Neural cell (in vitro differentiated cells): ENCODE results near the gene KLF13. TPM values are rescaled to one million over a fixed set of nuclear protein-coding genes. Genes with fewer than 3 reads are reported as not detected.

Source experiments
- H2AFZ ChIP-seq: fragments of 200-600, 300-800 bp; sonication (generic), shearing (Covaris generic); 2 replicates; pipeline ENCODE4 v1.6.0; 2014; ENCODE audit warnings: low read depth, mild to moderate bottlenecking, antibody characterized with exemption, low read length, moderate library complexity
- H3F3A ChIP-seq: fragments of 200-600 bp; shearing (Covaris generic); 2 replicates; pipeline ENCODE4 v1.6.1; 2016; ENCODE audit warnings: mild to moderate bottlenecking, moderate library complexity, mixed read lengths, antibody characterized with exemption, low read length; ENCODE audit not compliant: insufficient read depth, poor library complexity, severe bottlenecking
- H3K27ac ChIP-seq: fragments of 200-600, 300-800 bp; sonication (generic), shearing (Covaris generic); 2 replicates; pipeline ENCODE4 v1.5.1; 2014; ENCODE audit warnings: mild to moderate bottlenecking, low read length, moderate library complexity
- H3K27me3 ChIP-seq: fragments of 300-800, 200-600 bp; sonication (generic), shearing (Covaris generic); 2 replicates; pipeline ENCODE4 v1.6.0; 2014; ENCODE audit warnings: mild to moderate bottlenecking, low read depth, low read length, moderate library complexity; ENCODE audit not compliant: insufficient read depth
- H3K36me3 ChIP-seq: fragments of 300-800, 200-600 bp; sonication (generic), shearing (Covaris generic); 2 replicates; pipeline ENCODE4 v1.5.1; 2014; ENCODE audit warnings: mild to moderate bottlenecking, antibody characterized with exemption, low read length, moderate library complexity; ENCODE audit not compliant: insufficient read depth
- H3K4me2 ChIP-seq: fragments of 300-800, 200-600 bp; sonication (generic), shearing (Covaris generic); 2 replicates; pipeline ENCODE4 v1.6.0; 2014; ENCODE audit warnings: mild to moderate bottlenecking, low read length
- H3K4me3 ChIP-seq: fragments of 300-800, 200-600 bp; sonication (generic), shearing (Covaris generic); 2 replicates; pipeline ENCODE4 v1.5.1; 2014; ENCODE audit warnings: mild to moderate bottlenecking, low read length, moderate library complexity
- H3K79me2 ChIP-seq: fragments of 200-600 bp; shearing (Covaris generic); replicated peaks from 2 replicates; pipeline ENCODE4 v1.6.0; 2014; ENCODE audit warnings: mild to moderate bottlenecking, low read length, moderate library complexity; ENCODE audit not compliant: insufficient read depth
- H3K9ac ChIP-seq: fragments of 300-800, 200-600 bp; sonication (generic), shearing (Covaris generic); 2 replicates; pipeline ENCODE4 v1.6.1; 2016; ENCODE audit warnings: mild to moderate bottlenecking, low read length, mixed read lengths
- H3K9me2 ChIP-seq: fragments of 200-600 bp; shearing (Covaris generic); 2 replicates; pipeline ENCODE4 v1.6.1; 2016; ENCODE audit warnings: mild to moderate bottlenecking, low read length, mixed read lengths; ENCODE audit not compliant: insufficient read depth
- H3K9me3 ChIP-seq: fragments of 200-600, 300-800 bp; sonication (generic), shearing (Covaris generic); 2 replicates; pipeline ENCODE4 v1.6.1; 2016; ENCODE audit warnings: mild to moderate bottlenecking, mixed run types, low read length, moderate library complexity, mixed read lengths
- H4K20me1 ChIP-seq: fragments of 200-600 bp; shearing (Covaris generic); 2 replicates; pipeline ENCODE4 v1.6.1; 2016; ENCODE audit warnings: mild to moderate bottlenecking, mixed run types; ENCODE audit not compliant: insufficient read depth
- CTCF ChIP-seq: fragments of 450-650 bp; IDR thresholded peaks from 2 replicates; pipeline ENCODE4 v1.5.1; 2014; ENCODE audit warnings: antibody characterized with exemption, mild to moderate bottlenecking, moderate library complexity; ENCODE audit not compliant: poor library complexity, severe bottlenecking
- EP300 ChIP-seq: fragments of 450-650 bp; conservative IDR thresholded peaks from 2 replicates; pipeline ENCODE4 v1.6.1; 2014; ENCODE audit warnings: antibody characterized with exemption, mild to moderate bottlenecking, moderate library complexity; ENCODE audit not compliant: poor library complexity, severe bottlenecking
- EZH2 ChIP-seq: fragments of 200-600, 300-800 bp; shearing (Covaris generic), sonication (generic); IDR thresholded peaks from 2 replicates; pipeline ENCODE4 v1.6.1; 2014; ENCODE audit warnings: antibody characterized with exemption, low read length, borderline replicate concordance, mild to moderate bottlenecking; ENCODE audit not compliant: insufficient read depth, poor library complexity, severe bottlenecking
- MXI1 ChIP-seq: fragments of 450-650 bp; conservative IDR thresholded peaks from 2 replicates; pipeline ENCODE4 v1.6.1; 2014; ENCODE audit warnings: antibody characterized with exemption, mild to moderate bottlenecking; ENCODE audit not compliant: poor library complexity, severe bottlenecking
- POLR2AphosphoS5 ChIP-seq: IDR thresholded peaks from 2 replicates; pipeline ENCODE4 v1.6.1; 2012
- RAD21 ChIP-seq: fragments of 450-650 bp; conservative IDR thresholded peaks from 2 replicates; pipeline ENCODE4 v1.6.1; 2014; ENCODE audit warnings: antibody characterized with exemption, mild to moderate bottlenecking, moderate library complexity
- SMC3 ChIP-seq: fragments of 450-650 bp; conservative IDR thresholded peaks from 2 replicates; pipeline ENCODE4 v1.6.1; 2014; ENCODE audit warnings: antibody characterized with exemption, mild to moderate bottlenecking, moderate library complexity; ENCODE audit not compliant: poor library complexity
- TAF1 ChIP-seq: IDR thresholded peaks from 2 replicates; pipeline ENCODE4 v1.6.1; 2012; ENCODE audit warnings: low read depth
- polyA plus RNA-seq: library from polyadenylated mRNA; depleted of rRNA; stranded (reverse); fragments of >200 nt; gene quantifications from 2 replicates; pipeline ENCODE4 v1.2.3, GENCODE V29; 2014
- TF ChIP-seq, protein P1 (sequence below): IDR thresholded peaks from 2 replicates; pipeline ENCODE4 v1.6.1; 2012; ENCODE audit warnings: borderline replicate concordance

The KLF13 gene
- polyA plus RNA-seq, 1 donor from 2014 or later, result 17.0 TPM

DNA sequence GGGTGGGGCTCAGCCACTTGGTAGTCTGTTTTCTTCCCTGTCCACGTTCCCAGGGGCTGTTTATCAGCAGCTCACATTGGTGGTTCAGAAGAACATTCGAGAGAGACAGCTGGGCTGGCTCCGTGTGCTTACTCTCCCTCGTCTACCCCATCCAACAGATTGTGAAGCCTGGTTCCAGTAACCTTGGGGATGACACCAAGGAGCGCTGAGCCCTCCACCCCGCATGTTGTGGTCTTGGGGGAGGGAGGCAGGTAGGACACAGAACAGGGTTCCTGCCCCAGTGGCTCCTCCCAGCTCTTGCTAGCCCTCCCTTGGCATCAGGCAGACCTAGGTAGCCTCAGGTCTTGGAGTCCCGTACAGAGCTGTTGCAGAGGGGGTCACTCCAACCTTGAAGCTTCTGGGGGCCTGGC is 33.1 kb downstream of the KLF13 start:
- Histone ChIP-seq H3K27me3 (no peaks in the 10 kb centered on the region), H2AFZ (no peak overlapping the region), H3K4me3 (no peak overlapping the region), H3F3A (no peaks in the 10 kb centered on the region), H3K27ac (no peak overlapping the region), H3K36me3 (no peaks in the 10 kb centered on the region), H4K20me1 (no peaks in the 10 kb centered on the region), H3K79me2 (peaks cover 40% of the 10 kb centered on the region), H3K4me2 (no peak overlapping the region), H3K9ac (no peak overlapping the region), H3K9me2 (no peaks in the 10 kb centered on the region), H3K9me3 (no peaks in the 10 kb centered on the region)
- TF ChIP-seq SMC3 (no peak), EP300 (no peak), CTCF (no peak), POLR2AphosphoS5 (no peak), RAD21 (no peak), EZH2 (no peak), TAF1 (no peak), MXI1 (no peak)
- TF ChIP-seq, protein P1, sequence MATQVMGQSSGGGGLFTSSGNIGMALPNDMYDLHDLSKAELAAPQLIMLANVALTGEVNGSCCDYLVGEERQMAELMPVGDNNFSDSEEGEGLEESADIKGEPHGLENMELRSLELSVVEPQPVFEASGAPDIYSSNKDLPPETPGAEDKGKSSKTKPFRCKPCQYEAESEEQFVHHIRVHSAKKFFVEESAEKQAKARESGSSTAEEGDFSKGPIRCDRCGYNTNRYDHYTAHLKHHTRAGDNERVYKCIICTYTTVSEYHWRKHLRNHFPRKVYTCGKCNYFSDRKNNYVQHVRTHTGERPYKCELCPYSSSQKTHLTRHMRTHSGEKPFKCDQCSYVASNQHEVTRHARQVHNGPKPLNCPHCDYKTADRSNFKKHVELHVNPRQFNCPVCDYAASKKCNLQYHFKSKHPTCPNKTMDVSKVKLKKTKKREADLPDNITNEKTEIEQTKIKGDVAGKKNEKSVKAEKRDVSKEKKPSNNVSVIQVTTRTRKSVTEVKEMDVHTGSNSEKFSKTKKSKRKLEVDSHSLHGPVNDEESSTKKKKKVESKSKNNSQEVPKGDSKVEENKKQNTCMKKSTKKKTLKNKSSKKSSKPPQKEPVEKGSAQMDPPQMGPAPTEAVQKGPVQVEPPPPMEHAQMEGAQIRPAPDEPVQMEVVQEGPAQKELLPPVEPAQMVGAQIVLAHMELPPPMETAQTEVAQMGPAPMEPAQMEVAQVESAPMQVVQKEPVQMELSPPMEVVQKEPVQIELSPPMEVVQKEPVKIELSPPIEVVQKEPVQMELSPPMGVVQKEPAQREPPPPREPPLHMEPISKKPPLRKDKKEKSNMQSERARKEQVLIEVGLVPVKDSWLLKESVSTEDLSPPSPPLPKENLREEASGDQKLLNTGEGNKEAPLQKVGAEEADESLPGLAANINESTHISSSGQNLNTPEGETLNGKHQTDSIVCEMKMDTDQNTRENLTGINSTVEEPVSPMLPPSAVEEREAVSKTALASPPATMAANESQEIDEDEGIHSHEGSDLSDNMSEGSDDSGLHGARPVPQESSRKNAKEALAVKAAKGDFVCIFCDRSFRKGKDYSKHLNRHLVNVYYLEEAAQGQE, result no peak

DNA sequence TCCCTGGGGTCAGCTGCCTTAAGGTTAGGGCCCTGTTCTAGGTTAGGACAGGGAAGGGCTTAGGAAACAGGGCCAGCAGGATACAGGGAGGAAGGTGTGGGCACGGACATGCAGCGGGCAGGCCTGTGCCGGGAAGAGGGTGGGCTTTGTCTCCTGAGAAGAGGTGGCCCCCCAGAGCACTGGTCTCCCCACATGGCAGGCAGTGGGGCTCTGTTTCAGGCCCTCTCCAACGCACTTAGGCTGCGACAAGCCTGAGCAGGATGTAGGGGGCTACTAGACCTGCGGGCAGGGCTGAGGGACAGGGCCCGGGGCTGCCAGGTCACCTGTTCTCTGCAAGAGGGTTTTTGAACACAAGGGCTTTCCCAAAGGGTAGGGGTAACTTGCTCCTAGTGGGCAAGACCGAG is 33.5 kb downstream of the KLF13 start:
- no peak overlapping the region for H2AFZ ChIP-seq
- H3K9me3 ChIP-seq, result no peaks in the 10 kb centered on the region
- no peak for TF ChIP-seq EP300
- TF ChIP-seq, protein P1, result no peak
- TF ChIP-seq CTCF, result no peak
- no peak for TF ChIP-seq MXI1
- TF ChIP-seq EZH2, result no peak
- no peak for TF ChIP-seq TAF1
- TF ChIP-seq SMC3, result no peak
- no peak for TF ChIP-seq RAD21
- TF ChIP-seq POLR2AphosphoS5, result no peak
- no peaks in the 10 kb centered on the region for H3F3A ChIP-seq
- H3K27ac ChIP-seq, result no peak overlapping the region
- no peak overlapping the region for H3K9ac ChIP-seq
- no peaks in the 10 kb centered on the region for H3K9me2 ChIP-seq
- H3K4me3 ChIP-seq, result no peak overlapping the region
- H4K20me1 ChIP-seq, result no peaks in the 10 kb centered on the region
- H3K4me2 ChIP-seq, result no peak overlapping the region
- no peaks in the 10 kb centered on the region for H3K36me3 ChIP-seq
- H3K27me3 ChIP-seq, result no peaks in the 10 kb centered on the region
- H3K79me2 ChIP-seq, result peaks cover 40% of the 10 kb centered on the region
